ENCODE data around the gene GPR141.
A peak's percentile ranks its signal among the peaks of the same experiment; 100 is the strongest.

Gene GPR141

GRCh38 chr7:37686556-37687345, 3.2 kb downstream of the GPR141 start:
- DNase-seq = peak in 2 of 4 experiments; percentile 58 to 60

- peak; percentile 38 to 75 (median 72) for DNase-seq
Measured at GRCh38 chr7:37690206-37690605, 6.6 kb downstream of the GPR141 start.

GRCh38 chr7:37694208-37695094, 10.9 kb downstream of the GPR141 start:
- DNase-seq = peak; percentile 51 to 75 (median 68)

- DNase-seq = peak in 3 of 4 experiments; percentile 37 to 48 (median 44)
Measured at GRCh38 chr7:37698276-37698675, 14.7 kb downstream of the GPR141 start.

- DNase-seq = no peak
Measured at GRCh38 chr7:37698782-37699181, 15.2 kb downstream of the GPR141 start.

- DNase-seq = peak in 2 of 4 experiments; percentile 37 to 50
Measured at GRCh38 chr7:37701769-37702168, 18.2 kb downstream of the GPR141 start.

GRCh38 chr7:37703361-37703760, 19.8 kb downstream of the GPR141 start:
- peak in 1 of 4 experiments; percentile 35 for DNase-seq

- peak in 1 of 4 experiments; percentile 5 for DNase-seq
Measured at GRCh38 chr7:37704328-37704833, 20.8 kb downstream of the GPR141 start.

GRCh38 chr7:37705976-37706375, 22.4 kb downstream of the GPR141 start:
- no peak for DNase-seq

GRCh38 chr7:37706804-37707203, 23.2 kb downstream of the GPR141 start:
- peak in 3 of 4 experiments; percentile 39 to 60 (median 50) for DNase-seq

GRCh38 chr7:37707754-37708485, 24.4 kb downstream of the GPR141 start:
- DNase-seq = no peak

- no peak for DNase-seq
Measured at GRCh38 chr7:37709631-37710509, 26.3 kb downstream of the GPR141 start.

- no peak for DNase-seq
Measured at GRCh38 chr7:37713613-37714012, 30.0 kb downstream of the GPR141 start.

- DNase-seq = peak; percentile 41 to 74 (median 60)
Measured at GRCh38 chr7:37714606-37715005, 31.0 kb downstream of the GPR141 start.

- DNase-seq = no peak
Measured at GRCh38 chr7:37718585-37718984, 35.0 kb downstream of the GPR141 start.

GRCh38 chr7:37719077-37719476, 35.5 kb downstream of the GPR141 start:
- DNase-seq = no peak

GRCh38 chr7:37724732-37725131, 41.2 kb downstream of the GPR141 start:
- DNase-seq = no peak

- DNase-seq = no peak
Measured at GRCh38 chr7:37726016-37726415, 42.5 kb downstream of the GPR141 start.

GRCh38 chr7:37728747-37729146, 45.2 kb downstream of the GPR141 start:
- peak; percentile 40 to 87 (median 73) for DNase-seq

GRCh38 chr7:37729181-37729580, 45.6 kb downstream of the GPR141 start:
- DNase-seq = no peak

- DNase-seq = no peak
Measured at GRCh38 chr7:37730501-37730900, 46.9 kb downstream of the GPR141 start.
